Upper lobe of left lung (tissue), 6 donors: ENCODE measurements around the gene TATDN2. TPM values are rescaled to one million over a fixed set of nuclear protein-coding genes. Genes with fewer than 3 reads are reported as not detected.
A peak's percentile ranks its signal among the peaks of the same experiment; 100 is the strongest.

Experiments
- ATAC-seq, 2 donors: fragments of 200-7000 bp; cut with Tn5 transposase; one replicate each; pipeline ENCODE4 v1.9.1; 2022; ENCODE audit warnings: mild to moderate bottlenecking in 2 of 2, moderate library complexity in 2 of 2; ENCODE audit not compliant: low FRiP score in 2 of 2
- DNase-seq, 2 donors: peaks; one replicate each; pipeline ENCODE4 v3.0.0-alpha.2; 2019 to 2020
- H3K27ac ChIP-seq, 4 donors: fragments of 200-600 bp; sonication (generic); one replicate each; pipeline ENCODE4 v1.5.1; 2016 to 2019
- H3K27me3 ChIP-seq, 4 donors: fragments of 200-600 bp; sonication (generic); one replicate each; pipeline ENCODE4 v1.5.1; 2017 to 2019
- H3K36me3 ChIP-seq, 4 donors: fragments of 200-600 bp; sonication (generic); one replicate each; pipeline ENCODE4 v1.5.1; 2016 to 2019
- H3K4me1 ChIP-seq, 4 donors: fragments of 200-600 bp; sonication (generic); one replicate each; pipeline ENCODE4 v1.5.1; 2018 to 2019
- H3K4me3 ChIP-seq, 4 donors: fragments of 200-600 bp; sonication (generic); one replicate each; pipeline ENCODE4 v1.5.1; 2017 to 2019; ENCODE audit warnings: mild to moderate bottlenecking in 2 of 4, moderate library complexity in 1 of 4
- H3K9me3 ChIP-seq, 4 donors: fragments of 200-600 bp; sonication (generic); one replicate each; pipeline ENCODE4 v1.5.1; 2018 to 2019
- EP300 ChIP-seq, 4 donors: sonication (generic); formaldehyde crosslinking; IDR thresholded peaks; one replicate each; pipeline ENCODE4 v1.5.1; 2017; ENCODE audit warnings: antibody characterized with exemption in 4 of 4, control low read depth in 2 of 4
- POLR2A ChIP-seq, 4 donors: fragments of 450-650 bp; IDR thresholded peaks; one replicate each; pipeline ENCODE4 v1.5.1; 2016 to 2017; ENCODE audit warnings: antibody characterized with exemption in 4 of 4, mild to moderate bottlenecking in 2 of 4
- POLR2AphosphoS5 ChIP-seq, 2 donors: sonication (generic); formaldehyde crosslinking; IDR thresholded peaks; one replicate each; pipeline ENCODE4 v1.5.1; 2017; ENCODE audit warnings: antibody characterized with exemption in 2 of 2
- WGBS, 2 donors: methylation state at CpG; one replicate each; pipeline ENCODE4 v1.1.5; 2017 to 2018; 5-methylcytosine and 5-hydroxymethylcytosine counted together
- total RNA-seq, 6 donors: library from RNA; depleted of rRNA in 4 of 6; stranded (reverse); fragments of >200 nt in 4 of 6; gene quantifications; one replicate each; pipeline versions ENCODE4 v1.1.0 to v1.2.1, GENCODE V29; 2016 to 2021
- TF ChIP-seq, protein P1 (sequence below), 6 experiments: fragments of 450-650 bp in 4 of 6; fragments of 200-600 bp in 2 of 6; sonication (generic) in 2 of 6; IDR thresholded peaks; one replicate each; pipeline ENCODE4 v1.5.1; 2016 to 2019; ENCODE audit warnings: antibody characterized with exemption in 6 of 6
- donor health status: DM: no; HTN: no; CAD: no; lungs with moderate emphysema.
- donor health status: DM: no; HTN: yes; CAD: no; lungs with severe emphysema.

The TATDN2 gene
- total RNA-seq, 6 donors from 2014 or later = 20.3 to 34.6 (median 26.0) TPM

- Histone ChIP-seq H3K27ac (peak overlapping the region in 1 of 4 donors; percentile 46), H3K4me1 (peaks cover 11 to 26% (median 17%) of the 10 kb centered on the region in 4 donors), H3K4me3 (no peak overlapping the region), H3K27me3 (no peaks in the 10 kb centered on the region), H3K36me3 (peaks cover 0 to 24% (median 2%) of the 10 kb centered on the region in 4 donors), H3K9me3 (no peaks in the 10 kb centered on the region)
- ATAC-seq (peak in 1 of 2 donors; percentile 49), DNase-seq (no peak)
- TF ChIP-seq, protein P1, sequence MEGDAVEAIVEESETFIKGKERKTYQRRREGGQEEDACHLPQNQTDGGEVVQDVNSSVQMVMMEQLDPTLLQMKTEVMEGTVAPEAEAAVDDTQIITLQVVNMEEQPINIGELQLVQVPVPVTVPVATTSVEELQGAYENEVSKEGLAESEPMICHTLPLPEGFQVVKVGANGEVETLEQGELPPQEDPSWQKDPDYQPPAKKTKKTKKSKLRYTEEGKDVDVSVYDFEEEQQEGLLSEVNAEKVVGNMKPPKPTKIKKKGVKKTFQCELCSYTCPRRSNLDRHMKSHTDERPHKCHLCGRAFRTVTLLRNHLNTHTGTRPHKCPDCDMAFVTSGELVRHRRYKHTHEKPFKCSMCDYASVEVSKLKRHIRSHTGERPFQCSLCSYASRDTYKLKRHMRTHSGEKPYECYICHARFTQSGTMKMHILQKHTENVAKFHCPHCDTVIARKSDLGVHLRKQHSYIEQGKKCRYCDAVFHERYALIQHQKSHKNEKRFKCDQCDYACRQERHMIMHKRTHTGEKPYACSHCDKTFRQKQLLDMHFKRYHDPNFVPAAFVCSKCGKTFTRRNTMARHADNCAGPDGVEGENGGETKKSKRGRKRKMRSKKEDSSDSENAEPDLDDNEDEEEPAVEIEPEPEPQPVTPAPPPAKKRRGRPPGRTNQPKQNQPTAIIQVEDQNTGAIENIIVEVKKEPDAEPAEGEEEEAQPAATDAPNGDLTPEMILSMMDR (IDR thresholded peaks at IDR 0.05) = no peak
- TF ChIP-seq POLR2A (IDR thresholded peaks at IDR 0.05) = no peak
- TF ChIP-seq EP300 (IDR thresholded peaks at IDR 0.05) = no peak
- no peak for TF ChIP-seq POLR2AphosphoS5 (IDR thresholded peaks at IDR 0.05)
- WGBS, 2 donors = 96 to 100% methylated on average over 3 to 5 of the region's 5 CpGs
Observed at GRCh38 chr3:10206166-10206511, 42.1 kb upstream of the TATDN2 start.

GRCh38 chr3:10213156-10213792 lies 35.0 kb upstream of the TATDN2 start:
- 80 to 91% methylated on average over 9 of the region's 9 CpGs for WGBS, 2 donors
- ATAC-seq = no peak

DNA sequence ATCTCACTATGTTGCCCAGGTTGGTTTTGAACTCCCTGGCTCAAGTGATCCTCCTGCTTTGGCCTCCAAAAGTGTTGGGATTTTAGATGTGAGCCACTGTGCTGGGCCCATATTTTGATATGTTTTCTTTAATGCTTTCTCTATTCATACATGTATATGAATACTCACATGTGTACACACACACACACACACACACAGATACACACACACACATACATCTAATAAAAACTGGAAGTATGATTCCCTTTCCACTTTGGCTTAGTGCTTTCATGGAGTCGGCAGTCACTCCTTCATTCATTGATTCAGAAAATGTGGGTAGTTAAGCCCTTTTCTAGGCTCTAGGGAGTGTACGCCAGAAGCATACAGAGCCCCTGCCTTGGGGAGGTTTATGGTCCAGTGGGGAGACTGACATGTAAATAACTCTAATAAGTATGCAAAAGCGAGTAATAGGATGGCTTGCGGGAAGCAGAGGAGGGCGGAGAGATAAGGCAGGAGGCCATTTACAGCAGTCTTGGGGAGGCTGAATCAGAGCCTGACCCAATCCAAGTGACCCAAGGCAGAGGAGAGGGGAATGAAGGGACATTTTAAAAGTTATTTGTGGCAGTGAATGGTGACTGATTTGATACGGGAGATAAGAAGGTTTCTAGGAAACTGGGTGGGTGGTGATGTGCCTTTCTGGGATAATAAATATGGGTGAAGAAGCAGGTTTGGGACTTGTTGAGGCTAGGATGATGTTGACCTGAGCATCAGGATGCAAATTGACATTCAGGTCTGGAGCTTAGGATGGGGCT lies 32.5 kb upstream of the TATDN2 start:
- no peak for DNase-seq
- ATAC-seq = no peak
- H3K36me3 ChIP-seq = peaks cover 0 to 28% (median 5%) of the 10 kb centered on the region in 4 donors
- H3K4me3 ChIP-seq = no peak overlapping the region
- H3K9me3 ChIP-seq = peaks cover 0 to 11% (median 0%) of the 10 kb centered on the region in 4 donors
- no peak for TF ChIP-seq POLR2A (IDR thresholded peaks at IDR 0.05)
- TF ChIP-seq EP300 (IDR thresholded peaks at IDR 0.05) = no peak
- TF ChIP-seq, protein P1 (IDR thresholded peaks at IDR 0.05) = no peak
- no peak for TF ChIP-seq POLR2AphosphoS5 (IDR thresholded peaks at IDR 0.05)
- no peaks in the 10 kb centered on the region for H3K27me3 ChIP-seq
- peaks cover 0 to 6% (median 2%) of the 10 kb centered on the region in 4 donors for H3K4me1 ChIP-seq
- 92 to 95% methylated on average over 6 of the region's 6 CpGs for WGBS, 2 donors
- H3K27ac ChIP-seq = no peak overlapping the region

More at GRCh38 chr3:10213156-10213792, 35.0 kb upstream of the TATDN2 start:
- TF ChIP-seq POLR2A (IDR thresholded peaks at IDR 0.05) (no peak), EP300 (IDR thresholded peaks at IDR 0.05) (no peak), POLR2AphosphoS5 (IDR thresholded peaks at IDR 0.05) (no peak)
- TF ChIP-seq, protein P1 (IDR thresholded peaks at IDR 0.05) = no peak
- Histone ChIP-seq H3K27ac (no peak overlapping the region), H3K36me3 (peaks cover 0 to 39% (median 5%) of the 10 kb centered on the region in 4 donors), H3K4me3 (no peak overlapping the region), H3K9me3 (peaks cover 0 to 11% (median 0%) of the 10 kb centered on the region in 4 donors), H3K27me3 (no peaks in the 10 kb centered on the region), H3K4me1 (no peaks in the 10 kb centered on the region)
- DNase-seq = no peak

GRCh38 chr3:10217359-10217758 lies 30.9 kb upstream of the TATDN2 start:
- WGBS, 2 donors = 80 to 98% methylated on average over 3 of the region's 3 CpGs
- ATAC-seq = no peak
- Histone ChIP-seq H3K27ac (no peak overlapping the region), H3K9me3 (peaks cover 0 to 11% (median 0%) of the 10 kb centered on the region in 4 donors), H3K4me3 (no peak overlapping the region), H3K27me3 (no peaks in the 10 kb centered on the region), H3K36me3 (peaks cover 0 to 28% (median 5%) of the 10 kb centered on the region in 4 donors), H3K4me1 (peaks cover 0 to 13% (median 5%) of the 10 kb centered on the region in 4 donors)
- no peak for TF ChIP-seq POLR2A (IDR thresholded peaks at IDR 0.05)
- no peak for TF ChIP-seq POLR2AphosphoS5 (IDR thresholded peaks at IDR 0.05)
- TF ChIP-seq EP300 (IDR thresholded peaks at IDR 0.05) = no peak
- TF ChIP-seq, protein P1 (IDR thresholded peaks at IDR 0.05) = no peak
- DNase-seq = no peak
